ENCODE results near the gene RPL38.
A peak's percentile ranks its signal among the peaks of the same experiment; 100 is the strongest.

Gene RPL38

DNA sequence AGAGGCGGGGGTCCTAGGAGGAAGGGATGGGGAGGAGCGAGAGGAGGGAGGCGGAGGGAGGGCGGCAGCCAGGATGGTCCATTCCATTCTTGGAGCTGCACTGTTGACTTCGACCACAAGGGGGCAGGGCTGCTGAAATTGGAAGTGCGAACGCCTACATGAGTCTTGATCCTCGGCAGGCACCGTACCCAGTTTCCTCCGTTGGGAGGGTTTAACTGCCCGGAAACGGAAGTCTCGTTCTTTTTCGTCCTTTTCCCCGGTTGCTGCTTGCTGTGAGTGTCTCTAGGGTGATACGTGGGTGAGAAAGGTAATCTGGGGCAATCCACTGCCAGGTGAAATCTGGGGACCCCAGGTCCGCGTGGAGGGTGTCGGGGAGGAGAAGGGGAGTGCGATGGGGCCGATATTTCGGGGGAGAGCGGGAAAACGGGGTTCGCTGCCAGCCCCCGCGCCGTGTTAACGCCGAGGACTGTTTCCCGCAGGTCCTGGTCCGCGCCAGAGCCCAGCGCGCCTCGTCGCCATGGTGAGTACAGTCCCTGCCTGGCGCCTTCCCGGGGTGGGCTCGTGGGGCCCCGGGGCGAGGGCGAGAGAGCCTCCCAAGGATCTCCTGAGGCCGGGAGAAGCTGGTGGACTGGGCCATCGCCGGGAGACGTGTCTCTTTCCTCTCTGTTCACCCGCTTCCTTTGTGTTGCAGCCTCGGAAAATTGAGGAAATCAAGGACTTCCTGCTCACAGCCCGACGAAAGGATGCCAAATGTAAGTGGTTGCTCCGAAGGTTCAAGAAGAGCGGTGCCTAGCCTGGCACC is at the start of gene RPL38:
Gene RPL38 (plus strand): TSS at position 240 of the 802 bp plus-strand sequence. CDS start 278 bp downstream, at position 518.
- DNase-seq: peak; percentile 80 to 93

DNA sequence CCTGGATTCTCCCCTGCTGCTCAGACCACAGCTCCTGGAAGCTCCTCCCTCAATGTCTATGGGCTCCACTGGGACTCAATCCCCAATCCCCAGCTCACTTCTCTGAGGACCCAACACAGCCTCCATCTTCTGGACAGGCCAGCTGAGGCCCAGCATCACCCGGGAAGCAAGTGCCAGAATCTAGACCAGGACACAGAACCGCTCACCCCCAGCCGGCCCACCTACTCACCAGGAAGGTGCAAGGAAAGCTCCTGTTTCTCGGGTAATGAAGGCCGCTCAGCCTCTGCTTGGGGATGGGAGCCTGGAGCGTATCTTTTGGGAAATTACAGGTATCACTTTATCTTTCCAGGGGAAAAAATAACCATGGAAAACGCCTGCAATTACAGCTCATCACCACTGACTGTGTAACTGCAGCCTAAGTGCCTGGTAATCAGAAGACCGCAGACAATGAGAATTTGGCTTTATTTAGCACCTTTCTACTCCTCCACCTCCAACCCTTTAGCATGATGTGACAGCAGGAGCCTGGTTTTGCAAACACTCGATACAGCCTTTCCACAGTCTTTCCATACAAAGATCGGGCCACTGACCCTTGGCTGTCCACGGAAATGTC is 49.6 kb upstream of the RPL38 start:
- DNase-seq: no peak

DNA sequence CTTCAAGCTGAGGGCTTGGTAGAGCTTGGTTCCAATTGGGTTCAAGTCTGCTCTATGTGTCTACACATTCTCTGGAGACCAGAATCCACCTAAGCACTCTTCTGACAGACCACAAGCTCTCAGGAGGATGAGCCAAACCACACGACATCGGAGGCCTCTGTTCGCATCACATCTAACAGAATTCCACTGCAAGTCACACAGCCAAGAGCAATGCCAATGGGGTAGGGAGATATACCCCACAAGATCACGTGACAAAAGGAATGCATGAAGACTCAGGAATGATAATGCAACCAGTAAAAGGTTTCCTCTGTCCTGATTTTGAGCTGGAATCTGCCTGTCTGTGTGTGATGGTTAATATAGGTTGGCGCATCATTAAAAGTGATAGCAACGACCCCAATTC is 46.6 kb upstream of the RPL38 start:
- DNase-seq: no peak

DNA sequence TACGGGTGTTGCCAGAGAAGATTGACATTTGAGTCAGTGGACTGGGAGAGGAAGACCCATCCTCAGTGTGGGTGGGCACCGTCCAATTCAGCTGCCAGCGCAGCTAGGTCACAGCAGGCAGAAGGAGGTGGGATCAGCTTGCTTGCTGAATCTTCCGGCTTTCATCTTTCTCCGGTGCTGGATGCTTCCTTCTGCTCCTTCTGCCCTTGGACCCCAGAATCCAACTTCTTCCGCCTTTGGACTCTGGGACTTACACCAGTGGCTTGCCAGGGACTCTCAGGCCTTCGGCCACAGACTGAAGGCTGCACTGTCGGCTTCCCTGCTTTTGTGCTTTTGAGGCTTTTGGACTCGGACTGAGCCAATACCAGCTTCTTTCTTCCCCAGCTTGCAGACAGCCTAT is 46.1 kb upstream of the RPL38 start:
- no peak for DNase-seq

DNA sequence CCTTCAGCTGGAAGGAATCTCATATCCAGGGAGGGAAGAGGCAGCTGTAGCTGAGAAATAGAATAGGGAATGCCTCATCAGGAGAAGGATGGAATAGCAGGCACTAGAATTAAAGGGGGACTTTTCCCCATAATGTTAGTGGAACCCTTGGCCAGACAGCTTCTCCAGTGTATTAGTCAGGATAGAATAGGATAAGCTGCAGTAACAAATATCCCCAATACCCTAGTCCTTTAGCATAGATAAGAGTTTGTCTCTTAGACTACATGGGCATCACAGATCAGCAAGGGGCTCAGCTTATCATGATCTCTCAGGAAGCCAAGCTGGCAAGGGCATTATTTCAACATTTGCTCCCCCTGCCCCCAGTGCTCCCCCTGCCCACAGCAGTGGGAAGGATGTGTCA is 44.7 kb upstream of the RPL38 start:
- DNase-seq: no peak

DNA sequence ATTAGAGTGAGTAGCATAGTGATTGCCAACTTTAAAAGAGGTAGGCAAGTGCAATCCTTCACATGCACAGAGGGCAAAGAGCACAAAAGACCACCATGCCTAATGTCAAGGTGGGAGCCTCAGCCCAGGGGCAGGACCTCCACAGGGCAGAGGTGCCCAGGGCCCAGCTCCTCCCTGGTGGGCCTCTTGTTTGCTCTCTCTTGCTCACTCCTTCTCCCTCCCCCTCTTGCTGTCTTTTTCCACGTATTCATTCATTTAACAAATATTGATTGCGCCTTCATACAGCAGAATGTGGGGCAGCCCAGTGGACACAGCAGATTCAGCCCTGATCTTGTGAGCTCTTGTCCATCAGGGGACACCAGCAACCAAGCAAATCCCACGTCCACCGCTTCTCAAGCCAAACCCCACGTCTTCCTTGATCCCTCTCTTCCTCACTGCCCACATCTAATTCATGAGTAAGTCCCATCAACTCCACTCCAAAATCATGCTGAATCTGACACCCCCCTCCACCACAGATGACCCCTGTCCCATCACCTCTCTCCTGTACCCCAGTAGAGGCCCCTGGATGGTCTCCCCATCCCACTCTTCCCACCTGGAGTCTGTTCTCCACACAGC is 44.1 kb upstream of the RPL38 start:
- DNase-seq: no peak

DNA sequence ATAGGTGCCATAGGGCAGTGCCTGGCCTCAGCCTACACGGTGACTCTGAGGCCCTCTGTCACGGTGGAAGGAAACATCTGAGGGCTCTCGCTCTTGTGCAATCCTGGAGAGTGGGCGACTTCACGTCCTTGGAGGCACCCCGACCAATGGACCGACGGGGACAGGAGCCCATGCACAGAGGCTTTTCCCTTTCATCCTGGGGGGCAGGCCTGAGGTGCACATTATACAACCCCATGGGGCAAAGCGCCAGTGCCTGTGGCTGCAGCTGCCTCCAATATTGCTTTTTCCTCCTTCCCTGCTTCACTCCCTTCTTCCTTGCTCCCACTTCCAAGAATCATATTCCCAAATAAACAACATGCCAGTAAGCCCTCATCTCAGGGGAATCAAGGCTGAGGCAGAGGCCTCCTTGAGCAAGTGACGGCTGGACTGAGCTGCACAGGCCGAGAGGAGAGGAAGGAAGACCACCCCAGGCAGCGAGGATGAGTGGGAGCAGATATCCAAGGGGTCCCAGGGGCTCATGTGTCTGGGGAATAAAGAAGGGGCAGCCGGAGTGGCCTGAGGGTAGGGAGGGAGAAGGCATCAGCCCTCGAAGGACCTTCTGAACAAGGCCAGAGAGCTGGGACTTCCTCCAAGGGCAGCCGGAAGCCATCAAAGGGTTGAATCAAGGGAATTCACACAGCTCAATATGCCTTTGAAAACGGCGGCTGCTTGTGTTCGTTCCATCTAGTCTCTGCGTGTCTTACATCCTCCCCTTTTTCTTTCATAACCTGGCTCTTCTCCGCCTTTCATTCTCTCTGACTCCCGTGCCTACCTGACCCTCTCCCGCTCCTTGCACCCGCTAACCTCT is 42.6 kb upstream of the RPL38 start:
- DNase-seq: no peak

DNA sequence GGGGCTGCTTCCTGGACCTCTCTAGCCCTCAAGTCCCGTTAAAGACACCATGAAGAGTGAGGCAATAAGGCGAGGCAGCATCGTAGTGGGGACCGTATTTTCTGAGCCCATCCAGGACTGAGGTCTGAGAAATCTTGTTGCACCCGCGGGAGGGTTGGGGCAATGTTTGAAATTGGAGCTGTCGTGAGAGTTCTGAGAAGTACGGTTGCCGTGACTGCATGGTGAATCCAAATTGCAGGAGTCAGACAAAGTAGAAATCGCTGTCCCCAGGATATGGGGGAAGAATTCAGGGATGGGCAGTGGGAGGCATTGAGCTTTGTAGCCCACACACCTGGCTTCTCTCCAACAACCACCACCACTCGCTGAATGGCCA is 42.0 kb upstream of the RPL38 start:
- no peak for DNase-seq

DNA sequence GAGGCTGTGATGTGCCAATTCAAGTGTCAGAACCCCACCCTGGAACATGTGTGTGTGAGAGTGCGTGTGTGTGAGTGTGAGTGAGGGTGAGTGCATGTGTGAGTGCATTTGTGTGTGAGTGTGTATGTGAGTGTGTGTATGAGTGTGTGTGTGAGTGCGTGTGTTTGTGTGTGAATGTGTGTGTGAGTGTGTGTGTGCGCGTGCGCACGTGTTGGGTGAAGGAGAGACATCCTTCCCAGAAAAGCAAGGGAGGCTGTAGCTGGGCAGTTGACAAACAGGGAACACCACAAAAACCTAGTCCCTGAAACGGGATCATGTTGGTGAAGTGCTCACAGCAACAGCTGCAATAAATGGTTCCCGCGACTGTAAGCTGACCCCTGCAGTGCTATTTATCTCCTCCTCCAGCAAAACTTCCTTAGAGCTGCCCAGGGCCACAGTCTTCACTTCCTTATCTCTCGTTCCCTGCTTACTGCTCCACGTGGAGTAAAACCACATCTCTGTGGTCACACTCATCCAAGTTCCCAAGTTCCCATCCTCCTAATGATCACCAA is 40.1 kb upstream of the RPL38 start:
- no peak for DNase-seq

DNA sequence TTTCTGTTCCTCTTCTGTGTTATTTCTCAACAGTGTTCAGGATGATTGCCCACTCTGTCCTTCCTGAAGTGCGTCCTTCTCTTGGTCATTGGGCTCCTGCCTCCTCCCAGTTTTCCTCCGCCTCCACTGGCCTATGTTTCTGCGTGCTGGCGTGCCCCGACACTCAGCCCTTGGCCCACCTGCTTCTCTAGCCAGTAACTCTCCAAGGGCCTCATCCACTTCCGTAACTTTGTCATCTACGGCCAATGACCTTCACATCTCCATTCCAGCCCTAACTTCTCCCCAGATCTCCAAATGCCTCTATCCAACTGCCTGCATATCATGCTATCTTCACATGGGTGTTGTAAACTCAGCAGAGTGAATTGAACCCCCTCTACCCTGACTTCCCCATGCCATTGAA is 39.6 kb upstream of the RPL38 start:
- no peak for DNase-seq

DNA sequence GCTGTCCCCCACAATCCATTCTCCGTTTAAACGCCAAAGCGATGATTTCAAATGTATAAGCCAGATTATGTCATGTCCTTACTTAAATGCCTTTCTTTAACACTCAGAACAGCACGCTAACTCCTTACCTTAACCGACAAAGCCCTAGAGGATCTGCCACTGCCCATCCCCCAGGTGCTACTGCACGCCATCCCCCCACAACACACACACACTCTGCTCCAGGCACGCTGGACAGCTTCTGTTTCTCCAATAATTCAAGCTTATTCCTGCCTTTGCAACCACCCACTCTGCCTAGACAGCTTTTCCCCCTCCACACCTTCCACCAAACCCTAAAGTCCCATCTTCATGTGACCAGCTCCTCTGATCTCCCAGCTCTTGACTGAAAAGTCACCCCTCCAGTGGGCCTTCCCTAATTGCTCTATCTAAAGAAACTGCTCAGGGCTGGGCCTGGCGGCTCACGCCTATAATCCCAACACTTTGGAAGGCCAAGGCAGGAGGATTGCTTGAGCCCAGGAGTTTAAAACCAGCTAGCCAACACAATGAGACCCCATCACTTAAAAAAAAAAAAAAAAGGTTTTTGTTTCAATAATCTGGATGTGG is 38.9 kb upstream of the RPL38 start:
- no peak for DNase-seq

DNA sequence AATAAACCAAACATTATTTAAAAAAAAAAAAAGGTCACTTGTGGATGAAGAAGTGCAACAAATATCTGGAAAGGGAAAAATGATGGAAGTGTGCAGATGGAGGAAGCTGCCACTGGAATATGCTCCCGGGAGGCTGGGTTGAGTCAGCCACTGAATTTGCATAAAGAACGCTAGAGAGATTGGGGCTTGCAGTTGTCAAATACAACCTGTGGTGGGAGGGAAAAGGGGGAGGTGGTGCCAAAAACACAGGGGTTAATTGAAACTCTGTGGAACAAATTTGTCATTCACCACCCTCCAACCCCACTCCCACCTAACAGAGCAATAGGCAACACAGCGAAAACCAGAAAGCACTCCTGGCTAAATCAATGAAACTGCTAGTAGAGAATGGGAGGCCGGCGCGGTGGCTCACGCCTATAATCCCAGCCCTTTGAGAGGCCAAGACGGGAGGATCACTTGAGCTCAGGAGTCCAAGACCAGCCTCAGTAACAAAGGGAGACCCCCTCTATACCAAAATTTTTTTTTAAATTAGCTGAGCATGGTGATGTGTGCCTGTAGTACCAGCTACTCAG is 37.6 kb upstream of the RPL38 start:
- no peak for DNase-seq

DNA sequence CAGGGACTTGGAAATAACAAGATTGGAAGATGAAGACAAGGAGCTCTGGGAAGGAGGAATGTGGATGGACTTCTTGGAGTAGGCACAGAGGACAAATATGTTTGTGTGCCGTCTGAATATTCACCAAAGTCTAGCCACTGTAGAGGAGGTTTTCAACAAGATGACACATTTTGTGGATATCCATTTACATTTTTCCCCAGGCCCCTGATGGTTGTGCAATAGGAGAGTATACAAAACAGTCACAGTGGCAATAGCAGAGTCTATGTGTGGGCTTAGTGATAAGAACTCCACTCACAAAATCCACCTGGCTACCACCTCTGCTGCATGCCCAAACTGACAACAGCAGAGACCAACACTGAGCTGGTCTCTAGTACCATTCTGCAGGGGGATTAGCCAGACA is 32.6 kb upstream of the RPL38 start:
- DNase-seq: no peak

DNA sequence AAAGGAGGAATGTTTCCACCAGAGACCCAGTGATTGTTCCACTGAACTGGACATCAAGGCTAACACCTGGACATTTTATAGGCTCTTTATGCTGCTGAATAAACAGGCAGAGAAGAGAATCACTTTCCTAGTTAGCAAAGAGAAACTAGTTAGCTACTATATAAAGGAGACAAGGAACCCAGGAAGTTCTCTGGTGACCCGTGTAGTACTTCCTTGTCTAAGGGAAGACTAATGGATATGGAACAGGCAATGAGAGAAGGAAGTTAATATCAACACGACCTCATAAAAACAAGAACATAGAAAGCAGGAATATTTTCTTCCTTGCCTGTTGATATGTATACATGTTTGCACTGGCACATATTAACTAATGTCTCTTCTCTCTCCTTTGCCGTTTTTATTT is 30.8 kb upstream of the RPL38 start:
- no peak for DNase-seq

DNA sequence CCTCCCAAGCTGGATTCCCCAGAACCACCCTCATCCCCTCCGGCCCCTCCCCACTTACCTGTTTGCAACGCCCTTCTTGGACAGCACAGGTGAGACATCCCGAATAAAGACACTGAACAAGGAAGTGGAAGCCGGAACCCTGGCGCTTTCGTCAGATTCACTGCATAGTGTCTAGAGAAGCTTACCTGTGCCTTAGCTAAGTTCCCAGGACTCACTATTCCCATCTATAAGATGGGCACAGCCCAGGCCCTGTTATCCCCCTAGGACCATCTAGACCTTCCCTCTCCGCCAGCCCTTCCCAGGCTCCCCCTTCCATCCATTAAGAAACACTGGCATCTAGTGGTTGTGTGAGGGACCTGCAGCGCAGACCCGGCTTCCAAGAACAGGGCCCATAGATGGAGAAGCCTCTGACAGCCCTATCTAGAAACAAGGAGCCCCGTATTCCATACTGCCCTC is 26.9 kb upstream of the RPL38 start:
- peak; percentile 43 to 57 for DNase-seq

DNA sequence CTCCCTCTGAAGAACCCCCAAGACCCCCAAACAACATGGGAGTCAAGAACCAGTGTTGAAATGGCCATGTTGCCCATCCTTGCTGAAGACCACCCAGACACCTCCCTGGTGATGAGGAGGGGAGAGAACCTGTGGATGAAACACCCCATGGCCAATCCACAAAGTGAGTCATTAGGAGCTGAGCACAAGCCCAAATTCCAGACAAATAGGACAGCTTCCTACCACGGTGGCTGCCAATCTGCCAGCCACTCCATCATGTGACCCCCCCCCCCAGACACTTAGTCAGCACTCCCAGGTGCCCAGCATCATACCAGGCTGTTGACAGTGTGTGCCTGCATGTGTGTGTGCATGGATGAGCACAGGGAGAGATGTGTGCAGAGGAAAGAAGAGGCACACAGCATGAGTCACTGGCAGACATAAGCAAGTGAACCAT is 26.4 kb upstream of the RPL38 start:
- DNase-seq: no peak

DNA sequence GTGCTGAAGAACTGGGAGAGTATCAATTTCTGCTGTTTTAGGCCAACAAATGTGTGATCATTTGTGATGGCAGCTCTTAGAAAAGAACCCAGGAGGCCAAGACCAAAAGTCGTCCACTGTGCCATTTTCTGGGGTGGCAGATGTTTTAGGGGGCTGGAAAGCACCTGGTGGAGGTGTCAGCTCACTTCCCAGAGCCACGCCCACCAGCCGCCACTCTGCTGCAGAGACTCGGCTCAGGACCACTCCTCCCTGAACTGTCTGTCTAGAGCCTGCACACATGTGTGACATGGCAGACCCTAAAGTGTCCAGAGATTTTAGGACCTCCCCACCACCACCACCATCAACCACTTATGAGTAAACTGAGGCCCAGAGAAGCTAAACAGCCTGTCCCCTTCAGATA is 23.9 kb upstream of the RPL38 start:
- DNase-seq: no peak

DNA sequence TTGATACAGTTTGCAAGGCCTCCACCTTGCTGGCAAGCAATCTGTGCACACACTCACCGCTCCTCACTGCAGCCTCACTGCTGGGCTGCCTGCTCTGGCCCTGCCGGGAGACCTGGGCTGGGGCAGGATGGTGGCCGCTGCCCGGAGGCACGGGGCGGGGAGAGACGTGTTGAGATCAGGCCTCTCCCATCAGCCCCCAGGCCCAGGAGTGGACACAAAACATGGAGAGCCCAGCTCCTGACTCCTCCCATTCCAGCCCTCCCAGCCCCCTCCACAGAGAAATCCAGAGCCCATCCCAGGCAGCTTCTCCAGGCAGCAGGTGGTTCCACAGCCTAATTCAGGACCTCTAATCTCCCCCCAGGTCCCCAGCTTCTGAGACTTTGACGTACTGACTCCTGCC is 23.1 kb upstream of the RPL38 start:
- DNase-seq: no peak

DNA sequence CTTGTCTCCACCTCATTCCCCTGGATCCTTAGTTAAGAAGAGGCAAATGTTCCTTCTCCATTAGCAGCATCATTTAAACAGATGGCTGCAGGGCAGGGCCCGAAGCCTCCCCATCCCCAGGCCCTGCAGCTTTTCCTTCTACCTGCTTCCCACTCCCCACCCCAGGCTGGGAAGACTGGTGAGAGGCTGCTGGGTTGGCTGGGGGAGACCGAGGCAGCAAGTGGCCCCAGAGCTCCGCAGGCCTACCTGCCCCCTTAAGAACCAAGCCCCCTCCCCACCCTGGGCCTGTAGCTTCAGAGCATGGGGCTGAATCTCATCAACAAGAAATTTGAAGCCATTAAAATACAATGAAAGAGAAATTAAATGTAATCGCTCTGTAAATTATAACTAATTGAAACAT is 22.1 kb upstream of the RPL38 start:
- DNase-seq: no peak

DNA sequence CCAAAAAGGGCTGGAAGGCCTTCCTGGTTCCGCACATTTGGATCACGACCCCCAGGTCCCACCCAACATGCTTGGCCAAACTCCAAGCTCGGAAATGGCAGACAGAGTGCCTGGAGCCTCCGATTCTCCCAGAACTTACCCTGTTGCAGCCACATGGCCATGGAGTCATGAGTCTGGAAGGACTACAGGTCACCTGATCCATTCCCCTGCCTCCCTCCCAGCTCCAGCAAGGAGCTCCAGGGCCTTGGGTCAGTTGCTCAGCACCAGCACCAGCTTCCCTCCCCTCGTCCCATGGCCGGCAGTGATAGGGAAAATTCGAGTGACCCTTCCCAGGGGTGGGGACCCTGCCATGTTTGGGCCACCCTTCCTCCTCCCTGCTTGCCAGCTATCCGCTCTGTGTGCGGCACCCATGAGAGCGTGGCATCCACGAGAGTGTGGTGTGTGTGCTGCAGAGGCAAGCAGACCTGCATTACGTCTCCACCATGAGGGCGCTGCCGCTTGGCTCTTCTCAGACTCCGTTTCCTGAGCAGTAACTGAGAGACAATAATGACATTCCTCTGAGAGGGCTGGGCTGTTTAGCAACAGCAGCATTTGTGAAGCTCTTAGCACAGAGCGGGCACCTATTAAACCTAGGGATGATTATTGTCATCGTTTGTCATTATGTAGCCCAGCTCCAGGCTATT is 21.3 kb upstream of the RPL38 start:
- no peak for DNase-seq

DNA sequence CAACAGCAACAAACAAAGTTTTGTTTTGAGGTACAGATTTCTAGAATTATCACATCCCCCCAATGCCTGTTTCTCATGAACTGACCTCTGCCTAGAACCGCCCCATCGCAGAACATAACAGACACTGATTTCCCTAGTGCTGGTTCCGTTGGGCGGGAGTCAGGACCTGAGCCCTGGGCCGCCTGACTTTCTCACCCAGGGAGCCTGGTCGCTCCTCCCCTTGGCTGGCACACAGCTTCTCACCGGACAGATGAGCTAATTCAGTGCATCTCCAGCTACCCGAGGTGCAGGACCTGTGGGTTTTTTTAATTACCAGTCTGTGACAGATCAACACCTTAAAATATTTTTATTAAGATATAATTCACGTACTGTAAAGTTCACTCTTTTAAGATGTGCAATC is 20.1 kb upstream of the RPL38 start:
- DNase-seq: no peak
